Measurements from ENCODE around the gene BCDIN3D.

The BCDIN3D gene

GRCh38 chr12:49796606-49797448, 46.1 kb downstream of the BCDIN3D start:
- DNase-seq (ENCODE audit: low read depth): no peak

GRCh38 chr12:49796155-49796554, 46.8 kb downstream of the BCDIN3D start:
- no peak for DNase-seq (ENCODE audit: low read depth)

- no peak for DNase-seq (ENCODE audit: low read depth)
Measured at GRCh38 chr12:49795654-49796105, 47.2 kb downstream of the BCDIN3D start.

GRCh38 chr12:49794811-49795653, 47.9 kb downstream of the BCDIN3D start:
- DNase-seq (ENCODE audit: low read depth): no peak

- DNase-seq (ENCODE audit: low read depth): no peak
Measured at GRCh38 chr12:49794021-49794420, 48.9 kb downstream of the BCDIN3D start.

GRCh38 chr12:49793620-49794019, 49.3 kb downstream of the BCDIN3D start:
- no peak for DNase-seq (ENCODE audit: low read depth)

GRCh38 chr12:49792976-49793580, 49.8 kb downstream of the BCDIN3D start:
- DNase-seq (ENCODE audit: low read depth): no peak

GRCh38 chr12:49792181-49792970, 50.5 kb downstream of the BCDIN3D start:
- no peak for DNase-seq (ENCODE audit: low read depth)

GRCh38 chr12:49791700-49792099, 51.2 kb downstream of the BCDIN3D start:
- DNase-seq (ENCODE audit: low read depth): no peak

GRCh38 chr12:49790741-49791555, 52.0 kb downstream of the BCDIN3D start:
- no peak for DNase-seq (ENCODE audit: low read depth)

- DNase-seq (ENCODE audit: low read depth): no peak
Measured at GRCh38 chr12:49789992-49790391, 52.9 kb downstream of the BCDIN3D start.

- DNase-seq (ENCODE audit: low read depth): no peak
Measured at GRCh38 chr12:49787672-49788071, 55.2 kb downstream of the BCDIN3D start.
